Midbrain (tissue), 1 donor: ENCODE data around the gene MDC1.
"Not testable (repeated sequence)": the region's sequence is repeated elsewhere in the genome, so short reads cannot be mapped to it uniquely, and the experiment has no call there.

Experiments used
- DNase-seq: peaks from one replicate; lab custom pipeline; 2025; lab: John Stamatoyannopoulos, UW

MDC1 gene

DNA sequence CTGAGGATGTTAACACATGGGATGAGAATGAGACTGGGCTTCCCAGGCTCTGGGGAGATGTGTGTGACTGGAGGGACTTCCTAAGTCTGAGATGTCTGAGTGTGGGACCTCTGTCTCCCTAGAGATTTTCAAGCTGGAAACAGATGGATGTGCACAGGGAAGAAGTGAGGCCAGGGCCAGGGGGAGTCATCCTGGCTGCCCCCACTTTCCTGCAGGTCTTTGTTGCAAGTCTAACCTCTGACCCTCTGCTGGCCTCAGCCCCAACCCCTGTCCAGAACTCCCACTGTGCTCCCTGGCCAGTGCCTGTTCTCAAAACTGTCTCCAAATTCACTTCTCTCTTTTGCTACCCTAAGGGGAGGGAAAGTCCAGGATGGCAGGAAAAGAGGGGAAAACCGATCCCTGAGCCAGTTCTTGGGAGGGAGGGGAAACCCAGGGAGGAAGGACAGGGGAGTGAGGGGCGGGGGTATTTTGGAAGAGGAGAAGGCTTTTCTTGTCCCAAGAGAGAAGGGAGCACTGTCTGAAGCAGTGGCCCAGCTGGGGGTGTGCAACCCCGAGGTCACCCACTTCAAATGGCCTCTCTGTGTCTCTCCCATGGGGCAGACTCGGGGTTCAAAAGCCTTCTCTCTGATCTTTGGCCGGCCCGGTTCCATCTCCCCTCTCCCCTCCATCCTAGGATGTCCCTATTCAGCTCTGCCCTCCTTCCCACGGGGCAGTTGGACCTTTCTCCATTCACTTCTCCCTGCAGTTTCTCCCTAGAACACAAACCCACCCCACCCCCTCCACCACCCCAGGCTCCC lies 33.7 kb downstream of the MDC1 start:
- DNase-seq = no peak

DNA sequence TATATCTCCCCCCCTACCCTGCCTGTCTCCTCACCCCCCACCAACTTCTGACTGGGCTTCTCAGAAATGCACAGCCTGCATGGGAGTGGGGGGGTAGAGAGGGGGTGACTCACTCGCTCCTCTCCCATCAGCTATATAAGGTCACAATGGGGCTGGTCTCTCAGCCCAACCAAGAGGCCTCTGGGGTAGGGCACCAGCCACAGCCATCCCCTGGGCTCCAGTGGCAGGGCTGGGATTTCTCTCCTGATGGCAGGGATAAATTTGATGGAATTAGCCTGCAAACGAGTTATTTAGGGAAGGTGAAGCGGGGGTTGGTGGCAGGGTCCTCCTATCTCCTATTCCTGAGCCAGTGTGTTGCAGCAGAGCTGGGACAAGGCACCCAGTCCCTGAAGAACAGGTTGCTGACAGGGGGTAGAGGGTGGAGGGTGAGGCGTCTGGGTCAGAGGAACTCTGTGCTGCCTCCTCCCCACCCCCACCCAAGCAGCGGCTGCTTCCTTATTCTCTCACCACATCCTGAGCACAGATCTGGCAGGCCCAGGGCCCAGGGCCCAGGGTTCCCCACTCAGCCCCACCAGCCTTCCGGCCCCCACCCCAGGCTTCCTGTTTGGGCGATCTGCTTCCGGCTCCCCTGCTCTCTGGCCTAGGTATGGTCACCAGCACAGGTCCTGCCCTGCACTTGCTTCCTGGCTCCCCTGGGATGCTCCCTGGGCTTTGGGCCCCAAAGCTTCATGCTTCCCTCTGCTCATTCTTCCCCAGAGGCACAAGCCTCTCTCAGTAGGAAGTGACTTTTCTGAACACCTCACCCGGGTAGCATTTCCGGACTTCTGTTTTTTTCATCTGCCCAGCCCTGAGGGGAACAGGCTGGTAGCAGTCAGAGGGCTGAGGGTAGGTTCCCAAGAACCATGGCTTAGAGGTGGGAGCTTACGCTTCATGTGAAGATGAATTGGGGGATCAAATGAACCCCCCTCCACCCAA lies 34.7 kb downstream of the MDC1 start:
- peak; percentile 17 for DNase-seq

DNA sequence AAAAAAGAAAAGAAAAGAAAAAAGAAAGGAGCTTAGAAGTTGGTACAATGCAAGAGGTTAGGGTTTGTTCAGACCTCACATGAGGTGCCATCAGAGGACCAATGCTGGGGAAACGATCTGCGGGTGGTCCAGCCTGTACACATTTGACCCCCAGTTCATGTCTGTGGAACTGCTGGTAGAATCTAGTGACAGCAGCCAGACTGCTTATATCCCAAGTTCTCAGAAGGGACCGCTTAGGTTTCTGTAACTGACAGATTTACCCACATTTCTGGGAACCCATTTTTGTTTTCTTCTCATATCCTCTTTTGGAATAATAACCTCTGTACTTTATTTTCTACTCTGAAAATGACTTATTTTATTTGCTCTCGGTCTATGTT lies 35.3 kb downstream of the MDC1 start:
- no peak for DNase-seq

DNA sequence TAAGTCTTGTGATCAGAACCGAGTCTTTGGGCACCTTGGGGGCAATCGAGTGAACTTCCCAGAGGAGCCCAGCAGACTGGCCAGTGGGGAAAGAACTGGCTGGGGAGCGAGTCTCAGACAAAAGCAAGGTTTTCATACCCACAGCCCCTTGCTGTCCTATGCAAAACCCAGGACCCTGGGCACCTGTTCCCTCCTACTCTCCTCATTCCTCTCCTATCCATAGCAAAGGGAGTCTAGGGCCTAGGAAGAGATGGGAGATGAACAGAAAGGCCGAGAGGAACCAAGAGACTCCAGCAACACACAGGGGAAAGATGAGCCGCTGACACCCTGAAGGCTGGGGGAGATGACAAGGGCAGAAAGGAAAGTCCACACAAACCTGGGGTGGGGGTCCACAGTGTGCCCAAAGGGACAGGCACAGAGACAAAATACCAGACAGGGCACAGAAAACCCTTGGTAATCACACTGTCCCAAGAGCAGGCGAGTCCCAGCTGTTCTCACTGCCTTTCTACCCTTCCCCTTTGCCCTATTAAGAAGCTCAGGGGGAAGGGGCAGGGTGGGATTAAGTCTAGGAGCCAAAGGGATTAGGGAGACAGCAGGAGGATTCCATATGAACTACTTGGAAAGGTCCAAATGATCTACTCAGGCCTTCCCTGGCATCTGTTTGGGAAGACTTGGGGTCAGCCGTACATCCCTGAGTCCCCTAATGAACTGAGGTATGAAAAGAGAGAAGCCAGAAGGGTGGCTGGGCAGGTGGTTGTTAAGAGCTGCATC lies 37.1 kb downstream of the MDC1 start:
- DNase-seq = no peak

DNA sequence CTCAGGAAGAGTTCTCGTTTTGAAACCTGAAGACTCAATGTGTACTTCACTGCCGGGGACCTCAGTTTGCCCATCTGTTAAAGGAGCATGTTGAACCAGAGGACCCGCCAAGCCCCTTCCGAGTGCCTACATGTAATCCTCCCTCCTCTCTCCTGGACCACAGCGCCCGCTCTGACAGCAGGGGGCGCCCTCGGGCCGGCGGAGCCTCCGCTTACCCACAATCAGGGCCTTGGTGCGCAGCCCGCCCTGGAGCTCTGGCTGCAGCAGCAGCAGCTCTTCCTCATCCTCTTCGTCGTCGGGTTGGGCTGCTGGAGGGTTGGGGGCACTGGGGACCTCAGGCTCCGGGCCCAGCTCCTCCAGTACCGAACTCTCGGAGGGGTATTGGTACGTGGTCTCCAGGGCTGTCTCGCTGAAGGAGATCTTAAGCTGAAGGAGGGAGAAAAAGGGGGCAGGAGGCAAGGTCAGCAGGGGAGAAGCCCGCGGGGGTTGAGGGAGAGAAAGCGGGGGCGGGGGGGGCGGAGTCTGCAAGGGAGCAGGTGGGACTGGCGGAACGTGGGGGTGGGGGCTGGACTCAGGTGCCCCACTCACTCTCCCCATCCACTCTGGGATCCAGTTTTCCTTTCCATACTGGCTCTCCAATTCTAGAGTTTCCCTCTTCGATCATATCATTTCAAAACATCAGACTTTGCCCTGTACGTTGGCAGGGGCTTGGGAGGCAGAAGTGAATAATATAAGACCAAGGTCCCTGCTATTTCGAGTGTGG lies 37.9 kb downstream of the MDC1 start:
- DNase-seq = peak; percentile 87

DNA sequence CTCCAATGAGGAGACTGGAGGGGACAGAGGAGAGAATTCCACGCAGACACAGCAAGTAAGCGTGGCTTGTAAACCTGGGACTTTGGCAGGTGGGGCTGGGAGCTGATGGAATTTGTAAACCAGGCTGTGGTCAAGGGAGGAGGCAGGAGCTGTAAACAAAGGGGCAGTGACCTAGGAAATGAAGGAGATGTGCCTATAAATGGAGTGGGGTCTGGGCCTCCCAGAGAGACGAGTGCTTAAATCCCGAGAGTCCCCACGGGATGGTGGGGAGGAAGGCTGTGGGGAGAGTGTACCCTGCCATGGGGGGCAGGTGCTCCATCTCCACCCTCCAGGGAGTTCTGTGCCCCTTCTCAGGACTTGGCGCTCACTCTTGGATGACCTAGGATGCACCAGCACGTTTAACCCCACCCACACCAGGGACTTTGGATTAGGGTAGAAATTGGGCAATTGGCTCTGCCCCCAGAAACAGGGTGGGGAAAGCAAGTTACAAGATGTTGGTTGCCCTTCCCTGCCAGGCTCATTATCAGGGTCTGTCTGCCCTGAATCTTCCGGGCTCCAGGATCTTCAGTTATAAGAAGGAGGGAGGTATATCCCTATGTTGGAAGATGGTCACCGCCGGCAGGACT lies 40.3 kb downstream of the MDC1 start:
- no peak for DNase-seq

DNA sequence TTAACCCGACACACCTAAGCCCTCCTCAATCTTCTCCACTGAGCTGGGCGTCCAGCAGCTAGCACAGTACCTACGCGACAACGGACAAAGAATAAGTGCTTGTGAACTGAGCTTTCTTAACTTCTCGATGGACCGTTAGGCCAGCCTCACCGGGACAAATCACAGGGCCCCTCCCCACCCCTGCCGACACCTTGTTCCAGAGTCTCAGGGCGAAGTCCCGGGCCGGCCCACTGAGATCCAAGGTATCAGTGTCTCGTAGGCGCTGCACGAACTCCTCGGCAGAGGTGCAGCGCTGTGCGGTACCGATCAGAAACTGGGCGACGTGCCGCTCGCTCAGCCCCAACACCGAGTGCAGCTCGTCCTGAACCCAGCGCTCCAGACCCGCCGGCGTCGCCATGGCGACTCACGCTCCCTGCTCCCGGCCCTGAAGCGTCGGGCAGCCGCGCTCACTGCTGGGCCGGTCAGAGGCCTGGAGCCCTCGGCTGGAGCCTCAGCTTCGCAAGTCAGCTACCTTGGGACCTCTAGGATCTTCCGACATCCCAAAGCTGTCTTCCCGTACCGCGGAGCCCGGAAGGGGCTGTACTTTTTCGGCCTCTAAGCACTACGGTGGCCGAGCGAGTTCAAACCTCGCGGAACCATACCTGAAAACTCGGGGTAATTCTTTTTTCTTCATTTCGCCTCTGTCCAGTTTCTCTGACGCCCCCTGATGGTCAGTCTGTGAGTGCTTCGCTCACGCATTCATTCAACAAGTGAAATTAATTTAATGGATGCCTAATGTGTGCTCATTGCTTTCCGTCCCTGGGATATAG lies 44.4 kb downstream of the MDC1 start, which contains the start of gene DHX16:
Gene DHX16, minus strand, starts transcription at position 562 of the 809 bp plus-strand sequence. Its CDS starts 165 bp downstream, at position 397.
- DNase-seq = peak; percentile 92

DNA sequence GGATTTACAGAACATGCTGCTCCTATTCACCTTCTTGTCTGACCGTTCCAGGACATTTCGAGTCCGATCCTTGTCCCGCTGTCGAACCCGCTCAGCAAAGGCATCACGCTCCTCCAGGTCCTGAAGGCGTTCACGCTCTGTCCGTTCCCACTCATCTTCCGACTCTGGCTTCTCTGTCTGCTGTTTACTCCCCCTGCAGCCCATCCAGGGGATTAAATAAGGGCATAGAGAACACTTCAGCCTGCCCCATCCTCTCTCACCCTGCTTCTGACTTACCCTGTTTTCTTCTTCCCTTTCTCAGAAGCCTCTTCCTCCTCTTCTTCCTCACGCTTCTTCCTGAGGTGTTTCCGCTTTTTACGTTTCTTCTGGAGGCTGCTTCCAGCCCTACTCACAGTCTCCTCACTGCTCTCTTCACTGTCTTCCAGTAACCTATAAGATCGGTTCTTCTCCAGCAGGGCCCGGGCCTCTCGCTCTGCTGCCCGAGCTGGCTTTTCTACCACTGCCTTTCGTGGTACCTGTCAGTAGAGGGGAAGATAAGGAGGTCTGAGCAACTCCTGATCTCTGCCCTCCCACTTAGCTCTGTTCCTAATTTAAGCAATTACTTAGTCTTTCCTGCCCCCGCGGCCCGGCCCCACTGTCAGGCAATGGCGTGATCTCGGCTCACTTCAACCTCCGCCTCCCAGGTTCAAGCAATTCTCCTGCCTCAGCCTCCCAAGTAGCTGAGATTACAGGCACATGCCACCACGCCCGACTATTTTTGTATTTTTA lies 46.1 kb downstream of the MDC1 start:
- DNase-seq = no peak

DNA sequence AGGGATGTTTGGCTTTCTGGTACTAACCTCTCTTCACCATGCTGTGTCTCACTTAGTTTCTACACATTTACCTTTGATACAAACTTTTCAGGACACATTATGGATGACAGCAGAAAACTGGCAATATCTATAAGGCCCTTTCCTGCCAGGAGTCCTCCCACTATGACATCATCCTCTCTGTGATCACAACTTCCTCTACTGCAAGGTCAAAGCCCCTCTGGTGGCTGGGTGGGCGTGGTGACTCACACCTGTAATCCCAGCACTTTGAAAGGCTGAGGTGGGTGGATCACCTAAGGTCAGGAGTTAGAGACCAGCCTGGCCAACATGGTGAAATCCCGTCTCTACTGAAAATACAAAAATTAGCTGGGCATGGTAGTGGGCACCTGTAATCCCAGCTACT lies 50.8 kb downstream of the MDC1 start:
- not testable (repeated sequence) for DNase-seq

DNA sequence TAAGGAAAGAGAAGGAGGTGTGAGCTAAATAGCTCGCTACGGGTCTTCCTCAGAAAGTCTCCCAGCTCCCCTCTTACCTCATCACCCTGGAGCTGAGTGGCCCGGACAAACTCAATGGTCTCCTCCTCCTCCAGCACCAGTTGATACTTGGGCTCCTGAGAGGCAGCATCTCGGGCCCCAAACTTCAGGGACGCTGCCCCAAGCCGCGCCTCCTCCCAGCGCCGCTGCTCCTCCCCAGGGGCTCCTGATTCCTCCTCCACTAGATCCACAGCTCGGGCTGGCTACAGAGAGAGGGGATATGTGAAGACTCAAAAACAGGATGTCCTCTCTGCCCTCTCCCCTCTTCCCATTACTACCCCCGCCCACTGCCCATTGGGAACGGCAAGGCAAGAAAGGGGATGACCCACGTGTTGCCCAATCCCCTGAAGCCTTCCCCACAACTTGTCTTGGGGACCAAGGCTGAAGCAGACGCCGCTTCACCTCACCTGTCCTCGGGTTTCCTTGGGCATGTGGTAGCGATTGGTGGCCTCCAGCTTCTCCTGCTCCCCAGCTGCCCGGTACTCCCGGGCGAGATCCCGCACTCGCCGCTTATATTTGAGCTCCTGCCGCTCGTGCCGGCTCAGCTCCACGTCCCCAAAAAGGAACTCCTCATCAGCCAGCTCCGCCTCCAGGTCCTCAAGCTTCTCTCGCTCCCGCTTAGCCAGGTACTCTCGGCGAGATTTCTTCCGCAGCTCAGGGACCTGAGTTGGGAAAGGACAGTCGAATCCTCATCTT lies 51.9 kb downstream of the MDC1 start:
- DNase-seq = no peak

DNA sequence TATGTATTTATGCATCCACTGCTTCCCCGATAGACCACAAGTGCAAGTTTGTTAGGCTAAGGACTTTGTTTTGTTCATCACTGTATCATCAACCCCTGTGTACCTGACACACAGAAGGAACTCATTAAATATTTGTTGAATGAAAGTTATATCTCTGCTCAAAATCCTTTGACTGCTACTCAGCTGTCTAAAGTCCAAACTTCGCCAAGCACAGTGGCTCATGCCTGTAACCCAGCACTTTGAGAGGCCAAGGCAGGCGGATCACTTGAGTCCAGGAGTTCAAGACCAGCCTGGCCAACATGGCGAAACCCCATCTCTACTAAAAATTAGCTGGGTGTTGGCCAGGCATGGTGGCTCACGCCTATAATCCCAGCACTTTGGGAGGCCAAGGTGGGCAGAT lies 59.2 kb downstream of the MDC1 start:
- DNase-seq = not testable (repeated sequence)

DNA sequence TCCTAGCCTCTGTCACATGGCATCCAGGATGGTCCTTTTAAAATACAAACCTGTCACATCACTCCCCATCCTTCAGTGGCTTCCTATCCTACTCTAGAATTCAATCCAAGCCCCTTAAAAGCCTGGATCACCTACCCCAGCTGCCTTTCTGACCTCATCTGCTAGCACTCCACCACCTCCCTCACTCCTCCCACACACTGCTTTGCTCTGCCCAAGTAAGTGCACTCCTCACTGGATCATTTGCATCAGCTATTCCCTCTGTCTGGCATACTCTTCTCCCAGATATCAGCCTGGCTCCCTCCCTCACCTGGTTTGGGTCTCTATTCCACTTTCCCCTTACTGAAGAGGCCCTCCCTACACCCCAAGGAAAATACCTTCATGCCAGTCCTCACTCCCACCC lies 59.6 kb downstream of the MDC1 start:
- no peak for DNase-seq

DNA sequence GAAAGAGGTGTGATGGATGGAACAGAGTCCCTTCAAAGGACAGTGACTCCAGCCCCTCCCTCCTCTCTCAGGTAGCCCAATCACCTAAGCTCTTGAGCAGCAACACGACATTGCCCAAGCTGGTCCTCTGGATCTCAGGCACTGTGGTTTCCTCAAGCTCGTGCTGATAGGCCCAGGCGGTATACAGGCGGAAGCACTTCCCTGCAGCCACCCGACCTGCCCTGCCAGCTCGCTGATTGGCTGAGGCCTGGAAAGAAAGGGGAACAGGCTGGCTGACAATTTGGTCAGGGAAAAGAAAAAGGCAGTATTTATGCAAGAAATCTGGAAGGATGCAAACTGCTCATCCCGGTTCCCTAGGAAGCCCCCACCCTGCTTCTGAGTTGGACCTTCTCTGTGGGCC lies 60.6 kb downstream of the MDC1 start:
- no peak for DNase-seq

DNA sequence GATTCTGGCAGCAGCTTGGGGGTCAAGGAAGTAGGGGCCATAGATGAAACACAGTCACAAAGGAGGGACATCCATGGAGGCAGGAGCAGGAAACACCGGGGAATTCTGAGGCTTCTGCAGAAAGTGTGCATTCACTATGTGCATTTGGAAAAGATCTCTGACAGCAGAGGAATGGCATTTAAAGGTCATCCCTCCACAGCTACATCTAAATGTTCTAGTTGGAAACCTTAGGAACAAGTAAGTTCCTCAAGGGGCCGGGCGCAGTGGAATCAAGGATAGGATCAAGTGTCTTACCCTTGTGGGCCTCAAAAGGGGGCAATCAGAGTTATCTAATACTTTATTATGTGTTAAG lies 61.4 kb downstream of the MDC1 start:
- DNase-seq = no peak

DNA sequence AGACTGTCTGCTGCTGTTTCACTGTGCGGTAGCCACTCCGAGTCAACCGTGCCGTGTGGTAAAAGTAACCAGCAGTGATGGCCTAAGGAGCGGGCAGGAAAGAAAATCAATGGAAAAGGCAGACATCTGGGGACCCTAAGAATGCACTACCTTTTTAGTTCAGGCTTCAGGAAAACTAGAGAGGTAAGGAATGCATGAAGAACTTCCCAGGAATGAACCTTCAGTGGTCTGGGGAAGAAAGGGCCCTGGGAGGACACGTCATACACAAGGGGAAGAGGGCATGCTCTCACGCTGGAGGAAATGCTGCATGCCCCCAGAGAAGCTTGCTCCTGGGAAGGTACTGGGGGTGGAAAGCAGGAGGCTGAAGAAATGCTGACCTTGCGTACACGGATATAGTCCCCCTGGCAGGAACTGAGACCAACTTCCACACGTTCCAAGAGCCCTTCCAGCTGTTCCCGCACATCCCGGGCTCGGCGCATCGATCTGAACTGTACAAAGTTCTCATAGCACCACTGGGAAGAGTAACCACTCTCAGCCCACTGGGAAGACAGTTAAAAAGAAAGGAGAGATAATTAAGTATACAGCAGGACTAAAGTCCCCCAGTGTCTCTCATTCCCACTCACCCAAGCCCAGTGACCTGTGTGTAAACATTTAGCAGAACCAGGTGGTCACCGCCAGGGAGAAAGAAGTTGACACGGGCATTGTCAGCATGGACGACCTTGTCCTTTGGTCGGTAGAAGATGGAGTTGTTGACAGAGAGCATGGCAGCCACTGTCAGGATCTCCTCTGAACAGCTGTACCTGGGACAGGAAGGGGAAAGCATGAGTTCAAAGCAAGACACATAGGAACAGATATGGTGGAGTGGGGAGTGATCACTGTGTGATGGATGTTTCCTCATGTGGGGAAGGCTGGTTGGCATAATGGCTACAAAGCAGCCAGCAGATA lies 62.0 kb downstream of the MDC1 start:
- no peak for DNase-seq

DNA sequence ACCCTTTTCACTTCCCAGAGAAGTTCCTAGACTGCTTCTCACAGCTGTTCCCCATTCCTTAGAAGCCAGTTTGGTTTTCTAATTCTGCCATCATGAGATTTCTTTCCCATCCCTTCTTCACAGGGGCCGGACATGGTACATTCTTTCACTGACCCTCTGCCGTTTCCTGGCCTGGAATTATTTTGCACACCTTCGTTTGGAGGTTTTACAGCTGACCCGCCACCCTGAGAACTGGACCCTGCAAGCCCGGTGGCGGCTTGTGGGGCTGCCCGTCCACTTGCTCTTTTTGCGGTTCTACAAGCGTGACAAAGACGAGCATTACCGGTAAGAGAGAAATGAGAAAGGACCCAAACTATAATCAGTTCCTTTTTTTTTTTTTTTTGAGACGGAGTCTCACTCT lies 65.9 kb downstream of the MDC1 start:
- no peak for DNase-seq
